ENCODE results near the gene SMARCD1.
"Not testable (repeated sequence)": the region's sequence is repeated elsewhere in the genome, so short reads cannot be mapped to it uniquely, and the experiment has no call there.

SMARCD1 gene

GRCh38 chr12:50081096-50081808 is 3.9 kb upstream of the SMARCD1 start:
- H3K36me3 Mint-ChIP-seq (ENCODE audit: low read depth): no peaks in the 10 kb centered on the region

GRCh38 chr12:50082644-50083043 is 2.5 kb upstream of the SMARCD1 start:
- Mint-ChIP-seq H3K4me1 (ENCODE audit: low read depth) (peaks cover 20% of the 10 kb centered on the region), H3K36me3 (ENCODE audit: low read depth) (no peaks in the 10 kb centered on the region), H3K4me3 (no peak overlapping the region), H3K27me3 (ENCODE audit: low read depth) (no peaks in the 10 kb centered on the region), H3K9me3 (no peaks in the 10 kb centered on the region), H3K27ac (no peak overlapping the region)

More at GRCh38 chr12:50081096-50081808, 3.9 kb upstream of the SMARCD1 start:
- Mint-ChIP-seq H3K4me3 (no peak overlapping the region), H3K4me1 (ENCODE audit: low read depth) (peaks cover 11% of the 10 kb centered on the region), H3K27me3 (ENCODE audit: low read depth) (no peaks in the 10 kb centered on the region), H3K27ac (no peak overlapping the region), H3K9me3 (no peaks in the 10 kb centered on the region)

GRCh38 chr12:50083301-50083700 is 1.8 kb upstream of the SMARCD1 start:
- Mint-ChIP-seq H3K4me3 (peak overlapping the region; percentile 76), H3K27ac (peak overlapping the region; percentile 75), H3K36me3 (ENCODE audit: low read depth) (peaks cover under 1% of the 10 kb centered on the region)

GRCh38 chr12:50084409-50084774 is 750 bp upstream of the SMARCD1 start:
- not testable (repeated sequence) for H3K36me3 Mint-ChIP-seq (ENCODE audit: low read depth); H3K9me3 Mint-ChIP-seq; H3K27me3 Mint-ChIP-seq (ENCODE audit: low read depth)
- Mint-ChIP-seq H3K27ac (peak overlapping the region; percentile 94), H3K4me1 (ENCODE audit: low read depth) (peaks cover 21% of the 10 kb centered on the region), H3K4me3 (peak overlapping the region; percentile 90)

More at GRCh38 chr12:50083301-50083700, 1.8 kb upstream of the SMARCD1 start:
- Mint-ChIP-seq H3K27me3 (ENCODE audit: low read depth) (no peaks in the 10 kb centered on the region), H3K9me3 (no peaks in the 10 kb centered on the region), H3K4me1 (ENCODE audit: low read depth) (peaks cover 21% of the 10 kb centered on the region)

- Mint-ChIP-seq H3K27me3 (ENCODE audit: low read depth) (no peaks in the 10 kb centered on the region), H3K4me1 (ENCODE audit: low read depth) (peaks cover 21% of the 10 kb centered on the region), H3K36me3 (ENCODE audit: low read depth) (peaks cover 13% of the 10 kb centered on the region), H3K9me3 (no peaks in the 10 kb centered on the region), H3K27ac (peak overlapping the region; percentile 86), H3K4me3 (peak overlapping the region; percentile 85)
Observed at GRCh38 chr12:50085615-50086072, 502 bp downstream of the SMARCD1 start.

- peaks cover 16% of the 10 kb centered on the region for H3K36me3 Mint-ChIP-seq (ENCODE audit: low read depth)
- H3K9me3 Mint-ChIP-seq: no peaks in the 10 kb centered on the region
- H3K4me1 Mint-ChIP-seq (ENCODE audit: low read depth): peaks cover 21% of the 10 kb centered on the region
- H3K27ac Mint-ChIP-seq: peak overlapping the region; percentile 86
- H3K27me3 Mint-ChIP-seq (ENCODE audit: low read depth): no peaks in the 10 kb centered on the region
- peak overlapping the region; percentile 85 for H3K4me3 Mint-ChIP-seq
Observed at GRCh38 chr12:50086148-50086547, 1.0 kb downstream of the SMARCD1 start.

- no peaks in the 10 kb centered on the region for H3K27me3 Mint-ChIP-seq (ENCODE audit: low read depth)
- peaks cover 21% of the 10 kb centered on the region for H3K4me1 Mint-ChIP-seq (ENCODE audit: low read depth)
- peak overlapping the region; percentile 29 for H3K4me3 Mint-ChIP-seq
- H3K9me3 Mint-ChIP-seq: no peaks in the 10 kb centered on the region
- peaks cover 20% of the 10 kb centered on the region for H3K36me3 Mint-ChIP-seq (ENCODE audit: low read depth)
- no peak overlapping the region for H3K27ac Mint-ChIP-seq
Observed at GRCh38 chr12:50087151-50087550, 2.0 kb downstream of the SMARCD1 start.

GRCh38 chr12:50087995-50088394 is 2.9 kb downstream of the SMARCD1 start:
- Mint-ChIP-seq H3K27ac (no peak overlapping the region), H3K4me1 (ENCODE audit: low read depth) (peaks cover 21% of the 10 kb centered on the region), H3K27me3 (ENCODE audit: low read depth) (no peaks in the 10 kb centered on the region), H3K36me3 (ENCODE audit: low read depth) (peaks cover 20% of the 10 kb centered on the region), H3K4me3 (no peak overlapping the region), H3K9me3 (no peaks in the 10 kb centered on the region)

- Mint-ChIP-seq H3K36me3 (ENCODE audit: low read depth) (peaks cover 21% of the 10 kb centered on the region), H3K9me3 (no peaks in the 10 kb centered on the region), H3K27ac (no peak overlapping the region), H3K4me1 (ENCODE audit: low read depth) (peaks cover 19% of the 10 kb centered on the region), H3K4me3 (no peak overlapping the region), H3K27me3 (ENCODE audit: low read depth) (no peaks in the 10 kb centered on the region)
Observed at GRCh38 chr12:50088577-50089335, 3.6 kb downstream of the SMARCD1 start.

- H3K4me1 Mint-ChIP-seq (ENCODE audit: low read depth): peaks cover 17% of the 10 kb centered on the region
- no peak overlapping the region for H3K4me3 Mint-ChIP-seq
- no peak overlapping the region for H3K27ac Mint-ChIP-seq
- H3K36me3 Mint-ChIP-seq (ENCODE audit: low read depth): peaks cover 21% of the 10 kb centered on the region
- no peaks in the 10 kb centered on the region for H3K27me3 Mint-ChIP-seq (ENCODE audit: low read depth)
- no peaks in the 10 kb centered on the region for H3K9me3 Mint-ChIP-seq
Observed at GRCh38 chr12:50089730-50090129, 4.6 kb downstream of the SMARCD1 start.

GRCh38 chr12:50090391-50090790 is 5.2 kb downstream of the SMARCD1 start:
- no peak overlapping the region for H3K4me3 Mint-ChIP-seq
- peaks cover 24% of the 10 kb centered on the region for H3K36me3 Mint-ChIP-seq (ENCODE audit: low read depth)
- peaks cover 17% of the 10 kb centered on the region for H3K4me1 Mint-ChIP-seq (ENCODE audit: low read depth)
- no peaks in the 10 kb centered on the region for H3K9me3 Mint-ChIP-seq
- no peak overlapping the region for H3K27ac Mint-ChIP-seq
- H3K27me3 Mint-ChIP-seq (ENCODE audit: low read depth): no peaks in the 10 kb centered on the region

- no peak overlapping the region for H3K27ac Mint-ChIP-seq
- H3K9me3 Mint-ChIP-seq: no peaks in the 10 kb centered on the region
- H3K4me1 Mint-ChIP-seq (ENCODE audit: low read depth): no peaks in the 10 kb centered on the region
- no peak overlapping the region for H3K4me3 Mint-ChIP-seq
- H3K36me3 Mint-ChIP-seq (ENCODE audit: low read depth): peaks cover 45% of the 10 kb centered on the region
- no peaks in the 10 kb centered on the region for H3K27me3 Mint-ChIP-seq (ENCODE audit: low read depth)
Observed at GRCh38 chr12:50097952-50098351, 12.8 kb downstream of the SMARCD1 start.

- no peaks in the 10 kb centered on the region for H3K4me1 Mint-ChIP-seq (ENCODE audit: low read depth)
- H3K27ac Mint-ChIP-seq: no peak overlapping the region
- H3K4me3 Mint-ChIP-seq: no peak overlapping the region
- H3K36me3 Mint-ChIP-seq (ENCODE audit: low read depth): peaks cover 43% of the 10 kb centered on the region
- no peaks in the 10 kb centered on the region for H3K27me3 Mint-ChIP-seq (ENCODE audit: low read depth)
- no peaks in the 10 kb centered on the region for H3K9me3 Mint-ChIP-seq
Observed at GRCh38 chr12:50099302-50100008, 14.3 kb downstream of the SMARCD1 start.

- no peaks in the 10 kb centered on the region for H3K4me1 Mint-ChIP-seq (ENCODE audit: low read depth)
- no peaks in the 10 kb centered on the region for H3K9me3 Mint-ChIP-seq
- H3K4me3 Mint-ChIP-seq: no peak overlapping the region
- no peaks in the 10 kb centered on the region for H3K27me3 Mint-ChIP-seq (ENCODE audit: low read depth)
- H3K36me3 Mint-ChIP-seq (ENCODE audit: low read depth): peaks cover 39% of the 10 kb centered on the region
- no peak overlapping the region for H3K27ac Mint-ChIP-seq
Observed at GRCh38 chr12:50100561-50100960, 15.4 kb downstream of the SMARCD1 start.
